DMS53 (cell line): ENCODE results near the gene PLPP1.

ENCODE experiments used
- DNase-seq: peaks from one replicate; lab custom pipeline; 2025; lab: John Stamatoyannopoulos, UW

Gene PLPP1

DNA sequence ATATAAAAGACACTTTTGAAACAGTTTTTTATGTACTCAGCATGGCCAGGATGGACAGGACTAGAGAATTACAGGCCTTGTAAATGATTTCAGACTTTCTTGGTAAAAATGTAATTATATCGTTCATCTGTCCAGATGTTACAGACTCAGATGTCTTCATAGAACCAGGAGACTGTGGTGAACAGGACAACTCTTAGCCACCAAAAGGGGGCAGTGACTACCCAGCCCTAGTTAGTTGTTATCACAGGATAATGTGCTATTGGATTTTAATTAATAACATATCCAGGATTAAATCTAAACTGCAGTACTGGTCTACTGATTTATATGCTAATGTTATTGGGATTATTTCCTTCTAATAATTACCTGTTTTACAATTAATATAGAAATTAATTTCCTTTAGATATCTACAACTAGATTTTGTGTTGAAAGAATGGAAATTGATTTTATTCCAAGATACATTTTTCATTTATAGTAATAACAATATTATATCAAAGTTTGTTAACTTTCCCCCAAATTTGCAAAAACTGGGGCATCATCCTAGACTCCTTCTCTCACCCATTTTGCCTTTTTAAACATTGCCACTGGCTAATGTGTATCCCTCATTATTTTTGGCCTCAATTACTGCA lies 127.6 kb downstream of the PLPP1 start:
- peak; percentile 54 for DNase-seq

DNA sequence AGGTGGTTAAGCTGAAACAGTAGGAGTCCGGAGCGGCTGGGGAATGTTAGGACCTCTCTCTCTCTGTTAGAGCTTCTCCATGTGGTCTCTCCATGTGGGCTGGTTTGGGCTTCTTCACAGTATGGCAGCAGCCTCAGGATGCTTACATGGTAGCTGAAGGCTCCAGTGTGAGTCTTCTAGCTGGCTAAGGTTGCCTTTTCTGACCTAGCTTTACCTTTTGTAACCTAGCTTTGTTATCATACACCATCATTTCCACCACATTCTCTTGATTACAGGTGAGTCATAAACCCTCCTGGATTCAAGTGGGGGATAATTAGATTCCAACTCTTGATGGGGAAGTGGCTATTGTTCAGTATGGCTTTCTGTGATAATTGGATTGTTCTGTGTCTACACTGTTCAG lies 128.5 kb downstream of the PLPP1 start:
- peak; percentile 54 for DNase-seq

DNA sequence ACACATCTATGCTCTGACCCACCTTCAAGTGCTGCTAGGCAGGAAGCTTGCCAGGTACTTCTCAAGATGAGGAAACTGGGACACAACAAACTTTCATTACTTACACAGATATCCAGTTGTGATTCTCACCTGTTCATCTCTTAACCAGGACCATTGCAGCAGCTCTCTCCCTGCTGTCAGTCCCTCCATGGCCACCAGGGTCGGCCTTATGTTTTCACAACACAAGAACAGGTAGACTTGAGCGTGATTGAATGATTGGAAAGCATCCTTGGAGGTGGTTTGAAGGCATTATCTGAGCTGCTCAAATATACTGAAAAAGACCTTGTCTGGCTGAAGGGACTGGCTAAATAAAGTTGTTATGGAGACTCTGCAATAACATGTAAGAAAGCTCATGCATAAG lies 132.6 kb downstream of the PLPP1 start:
- DNase-seq = peak; percentile 39

DNA sequence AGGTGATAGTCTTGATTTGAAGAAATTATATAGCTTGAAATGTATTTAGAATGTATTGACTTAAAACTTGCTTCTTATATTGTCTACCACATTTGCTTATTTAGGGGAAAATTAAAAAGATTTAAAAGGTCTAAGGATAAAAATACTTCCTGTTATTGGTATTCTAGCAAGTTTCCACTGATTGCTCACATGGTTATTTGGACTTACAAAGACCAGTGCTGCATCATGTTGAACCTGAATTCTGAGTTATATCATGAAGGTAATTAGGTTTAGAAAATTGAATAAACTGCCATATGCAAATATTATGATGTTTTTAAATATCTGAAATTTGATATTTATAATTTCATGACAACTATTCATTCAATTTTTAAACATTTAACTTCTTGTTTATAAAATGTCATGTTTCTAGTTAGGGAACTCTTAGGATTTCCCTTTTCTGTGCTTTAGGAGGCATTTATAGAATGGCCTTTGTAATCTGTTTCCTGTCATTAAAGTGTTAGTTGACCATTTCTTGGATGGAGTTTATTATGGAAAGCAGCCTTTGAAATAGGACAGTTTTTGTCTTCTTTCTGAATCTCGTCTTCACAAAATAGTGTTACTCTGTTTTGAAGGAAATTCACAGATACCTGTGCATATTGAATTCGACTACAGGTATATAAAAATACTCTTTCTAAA lies 141.1 kb downstream of the PLPP1 start:
- DNase-seq = no peak

DNA sequence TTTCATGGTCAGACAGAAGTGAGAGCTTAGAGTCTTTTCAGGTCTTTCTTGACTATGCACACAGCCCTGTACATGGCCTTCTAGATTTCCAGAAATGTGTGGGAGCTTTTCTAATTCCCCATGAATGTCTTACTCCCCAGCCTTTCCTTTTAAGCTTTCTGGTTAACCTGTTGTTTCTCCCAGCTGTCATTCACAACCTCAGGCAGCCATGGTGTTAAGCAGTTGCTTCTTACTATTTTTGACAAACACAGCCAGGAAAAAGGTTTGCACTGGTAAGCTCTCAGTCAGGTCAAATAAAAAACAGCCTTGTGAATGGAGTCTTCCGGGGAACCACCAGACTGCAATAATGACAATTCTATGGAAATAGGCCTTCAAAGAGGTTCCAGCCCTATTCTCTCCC lies 142.1 kb downstream of the PLPP1 start:
- no peak for DNase-seq

DNA sequence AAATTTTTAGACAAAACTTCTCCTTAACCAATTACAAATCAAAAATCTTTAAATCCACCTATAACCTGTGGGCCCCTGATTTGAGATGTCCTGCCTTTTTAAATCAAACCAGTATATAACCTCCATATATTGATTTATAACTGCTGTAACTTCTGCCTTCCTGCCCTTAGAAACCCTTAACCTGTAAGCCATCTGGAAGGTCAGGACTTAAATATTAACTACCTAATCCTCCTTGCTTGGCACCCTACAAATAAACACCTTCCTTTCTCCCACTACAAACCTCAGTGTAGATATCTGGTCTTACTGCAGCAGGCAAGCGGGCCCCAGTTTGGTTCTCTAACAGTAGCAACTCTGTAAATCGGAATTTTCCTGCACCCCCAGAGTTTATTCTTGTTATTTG lies 143.1 kb downstream of the PLPP1 start:
- DNase-seq = no peak

DNA sequence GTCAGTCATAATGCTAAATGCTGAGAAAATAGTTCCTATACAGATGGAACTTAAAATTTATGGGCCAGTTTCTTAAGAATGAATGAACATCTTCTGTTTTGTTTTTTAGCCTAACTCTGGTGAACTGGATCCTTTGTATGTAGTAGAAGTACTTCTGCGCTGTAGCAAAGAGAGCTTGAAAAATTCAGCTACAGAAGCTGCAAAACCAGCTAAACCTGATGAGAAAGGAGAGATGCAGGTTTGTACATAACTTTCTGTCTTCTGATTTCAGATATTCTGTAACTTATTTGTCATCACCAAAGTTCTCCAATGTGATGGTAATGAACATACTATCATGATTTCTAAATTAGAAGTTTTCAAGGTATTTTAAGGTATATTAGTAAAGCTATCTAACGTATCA lies 146.9 kb downstream of the PLPP1 start:
- DNase-seq = no peak

DNA sequence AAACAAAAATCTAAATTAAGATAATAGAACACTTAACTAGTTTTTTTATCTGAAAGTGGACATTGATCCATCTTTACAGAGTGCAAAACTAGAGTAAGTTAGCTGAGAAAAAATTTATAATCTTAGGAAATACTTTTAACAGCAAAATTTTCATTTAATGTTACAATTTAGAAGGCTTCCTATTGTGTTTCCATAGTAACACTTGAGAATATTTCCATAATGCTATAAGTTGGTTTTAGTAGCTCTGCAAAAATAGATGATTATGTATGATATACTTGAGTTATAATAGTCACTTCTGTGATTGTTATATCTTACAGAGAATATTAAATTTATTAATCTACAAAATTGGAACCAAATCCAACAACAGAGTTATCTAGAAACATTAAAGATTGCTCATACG lies 148.4 kb downstream of the PLPP1 start:
- no peak for DNase-seq

DNA sequence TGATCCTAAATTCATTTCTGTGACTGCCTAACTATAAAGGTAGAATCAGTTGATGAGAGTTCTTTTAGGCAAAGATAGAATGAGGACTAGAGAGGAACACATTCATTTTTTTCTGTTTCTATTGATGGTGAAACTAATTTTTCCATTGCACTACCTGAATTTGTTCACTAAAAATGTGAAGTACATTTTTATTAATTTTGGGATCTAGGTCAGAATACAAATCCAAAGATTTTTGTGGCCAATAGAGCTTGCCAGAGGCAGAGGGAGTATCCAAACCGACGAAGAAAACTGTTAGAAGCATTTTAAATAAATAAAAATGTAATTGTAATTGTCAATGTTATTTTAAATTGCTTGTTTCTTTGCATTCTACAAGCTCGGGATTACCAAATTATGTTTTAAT lies 148.9 kb downstream of the PLPP1 start:
- no peak for DNase-seq

DNA sequence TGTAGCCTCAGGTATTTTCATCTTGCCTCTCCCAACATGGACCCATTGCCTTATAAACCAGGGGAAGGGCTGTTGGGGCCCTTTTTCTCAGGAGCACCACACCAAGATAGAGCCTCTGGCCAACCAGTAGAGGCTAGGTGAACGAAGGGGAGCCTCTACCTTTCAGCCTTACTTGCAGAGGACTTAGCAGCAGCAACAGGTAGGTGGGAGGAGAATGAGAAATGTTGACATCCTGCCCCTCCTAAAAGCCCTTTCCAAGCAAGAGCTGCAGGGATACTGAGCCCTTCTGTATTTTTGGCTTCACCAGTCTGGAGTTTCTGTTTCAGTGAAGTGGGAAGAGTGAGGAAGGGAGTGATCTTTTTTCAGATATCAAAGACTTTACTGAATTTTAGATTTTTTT lies 149.5 kb downstream of the PLPP1 start:
- DNase-seq = no peak

DNA sequence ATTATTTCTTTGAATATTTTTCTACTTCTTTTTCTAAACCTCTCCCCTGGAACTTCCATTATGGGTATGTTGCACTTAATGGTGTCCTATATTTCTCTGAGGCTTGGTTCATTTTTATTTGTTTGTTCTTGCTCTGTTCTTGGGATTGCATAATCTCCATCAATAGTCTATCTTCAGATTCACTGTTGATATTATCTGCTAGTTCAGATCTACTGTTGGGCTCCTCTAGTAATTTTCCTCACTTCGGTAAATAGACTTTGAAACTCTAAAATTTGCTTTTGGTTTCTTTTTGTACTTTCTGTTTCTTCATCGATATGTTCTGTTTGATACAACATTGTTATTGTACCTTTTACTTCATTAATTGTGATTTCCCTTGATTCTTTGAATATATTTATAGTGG lies 150.7 kb downstream of the PLPP1 start:
- no peak for DNase-seq

DNA sequence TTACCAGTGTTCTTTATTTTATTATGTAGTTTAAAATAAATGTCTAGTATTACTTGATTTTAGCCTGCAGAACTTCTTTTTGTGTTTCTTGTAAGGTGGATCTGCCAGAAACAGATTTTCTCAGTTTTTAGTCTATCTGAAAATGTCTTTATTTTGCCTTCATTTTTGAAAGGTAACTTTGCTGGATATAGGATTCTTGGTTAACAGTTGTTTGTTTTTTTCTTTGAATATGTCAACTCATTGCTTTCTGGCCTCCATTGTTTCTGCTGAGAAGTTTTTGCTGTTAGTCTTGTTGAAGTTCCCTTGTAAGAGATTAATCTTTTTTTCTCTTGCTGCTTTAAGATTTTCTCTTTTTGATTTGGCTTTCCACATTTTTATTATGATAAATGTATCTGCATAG lies 151.5 kb downstream of the PLPP1 start:
- no peak for DNase-seq

DNA sequence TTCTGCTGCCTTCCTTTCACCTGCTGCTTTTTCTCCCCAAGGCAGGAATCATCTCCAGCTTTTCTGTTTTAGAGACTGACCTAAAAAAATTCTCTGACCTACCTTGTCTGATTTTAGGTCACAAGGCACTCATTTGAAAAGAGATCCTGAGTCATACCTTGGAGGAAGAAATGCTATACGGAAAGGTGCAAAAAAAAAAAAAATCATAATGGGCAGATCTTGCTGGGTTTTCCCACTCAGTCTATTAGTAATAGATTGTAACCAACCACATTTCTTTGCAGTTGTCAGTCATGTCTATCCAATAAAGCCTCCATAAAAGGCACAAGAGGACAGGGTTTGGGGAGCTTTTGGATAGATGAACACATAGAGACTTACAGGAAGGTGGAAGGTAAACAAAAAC lies 157.0 kb downstream of the PLPP1 start:
- no peak for DNase-seq
